NT2/D1 (cell line): Measurements from ENCODE around the gene MAP3K5.

Experiments
- SUZ12 ChIP-seq: IDR thresholded peaks from 2 replicates; pipeline ENCODE4 v1.6.1; 2011; ENCODE audit not compliant: insufficient read length, insufficient read depth; ENCODE audit errors: extremely low read depth
- YY1 ChIP-seq: IDR thresholded peaks from 2 replicates; pipeline ENCODE4 v1.6.1; 2011; ENCODE audit not compliant: insufficient read length, insufficient read depth
- ZNF274 ChIP-seq: IDR thresholded peaks from 2 replicates; pipeline ENCODE4 v1.6.1; 2011; ENCODE audit warnings: mild to moderate bottlenecking, low read depth, low read length

- TF ChIP-seq YY1 (no peak), SUZ12 (no peak), ZNF274 (no peak)
Observed at GRCh38 chr6:136742125-136742524, 50.2 kb downstream of the MAP3K5 start.
